NCI-H524 (cell line): ENCODE measurements around the gene CELSR1.

Experiments used
- DNase-seq, 2 experiments: peaks; one replicate each; lab custom pipeline; 2025; lab: John Stamatoyannopoulos, UW

The CELSR1 gene

DNA sequence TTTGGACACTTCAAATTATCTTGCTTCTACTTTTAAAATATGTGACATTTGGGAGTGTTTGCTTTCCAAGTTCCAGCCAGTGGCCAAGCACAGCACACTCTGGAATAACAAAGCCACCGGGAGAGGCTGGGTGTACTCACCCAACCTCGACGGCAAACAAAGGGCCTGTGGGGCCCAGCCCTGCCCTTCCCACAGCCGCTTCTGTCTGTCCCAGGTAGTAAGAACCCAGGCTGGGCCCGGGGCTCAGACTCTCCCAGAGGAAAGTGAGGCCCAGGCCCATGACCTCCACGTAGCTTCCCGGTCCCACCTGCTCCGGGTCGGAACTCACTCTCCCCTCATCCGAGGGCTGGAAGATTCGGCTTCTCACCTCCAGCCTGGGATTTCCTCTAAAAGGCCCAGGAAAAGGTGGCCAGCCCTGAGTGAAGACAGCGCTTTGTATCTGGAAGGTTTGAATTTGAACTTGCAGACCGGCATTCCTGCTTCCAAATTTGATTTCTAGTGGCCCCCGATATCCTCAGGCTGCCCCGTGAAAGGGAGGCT, 93.5 kb downstream of the CELSR1 start:
- no peak for DNase-seq

DNA sequence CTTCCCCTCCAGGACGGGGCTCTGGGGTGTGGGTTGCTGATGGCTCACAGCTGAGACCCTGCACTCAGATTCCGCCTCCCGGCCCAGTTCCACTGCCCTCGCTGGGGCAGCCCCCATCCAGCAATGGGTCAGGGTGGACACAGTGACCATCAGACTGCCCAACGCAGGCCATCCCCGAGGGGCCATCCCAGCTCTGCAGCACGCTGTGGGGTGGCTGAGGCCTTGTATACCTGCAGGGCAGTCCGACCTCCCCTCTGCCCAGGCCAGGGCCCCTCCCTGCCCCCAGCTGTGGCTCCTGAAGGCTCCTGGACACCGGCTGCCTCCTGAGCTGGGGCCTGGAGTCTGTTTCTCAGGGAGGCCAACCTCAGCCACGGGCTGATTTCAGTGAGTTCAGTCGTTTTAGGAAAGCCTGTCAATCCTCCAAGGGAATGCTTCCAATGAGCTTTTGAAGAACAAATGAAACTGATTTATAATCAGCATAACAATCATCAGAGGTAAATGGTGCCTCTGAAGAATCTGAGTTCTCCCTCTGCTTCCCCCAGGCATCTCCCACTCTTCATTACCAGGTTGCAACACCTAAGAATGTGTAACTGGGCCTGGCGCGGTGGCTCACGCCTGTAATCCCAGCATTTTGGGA, 95.1 kb downstream of the CELSR1 start:
- no peak for DNase-seq

DNA sequence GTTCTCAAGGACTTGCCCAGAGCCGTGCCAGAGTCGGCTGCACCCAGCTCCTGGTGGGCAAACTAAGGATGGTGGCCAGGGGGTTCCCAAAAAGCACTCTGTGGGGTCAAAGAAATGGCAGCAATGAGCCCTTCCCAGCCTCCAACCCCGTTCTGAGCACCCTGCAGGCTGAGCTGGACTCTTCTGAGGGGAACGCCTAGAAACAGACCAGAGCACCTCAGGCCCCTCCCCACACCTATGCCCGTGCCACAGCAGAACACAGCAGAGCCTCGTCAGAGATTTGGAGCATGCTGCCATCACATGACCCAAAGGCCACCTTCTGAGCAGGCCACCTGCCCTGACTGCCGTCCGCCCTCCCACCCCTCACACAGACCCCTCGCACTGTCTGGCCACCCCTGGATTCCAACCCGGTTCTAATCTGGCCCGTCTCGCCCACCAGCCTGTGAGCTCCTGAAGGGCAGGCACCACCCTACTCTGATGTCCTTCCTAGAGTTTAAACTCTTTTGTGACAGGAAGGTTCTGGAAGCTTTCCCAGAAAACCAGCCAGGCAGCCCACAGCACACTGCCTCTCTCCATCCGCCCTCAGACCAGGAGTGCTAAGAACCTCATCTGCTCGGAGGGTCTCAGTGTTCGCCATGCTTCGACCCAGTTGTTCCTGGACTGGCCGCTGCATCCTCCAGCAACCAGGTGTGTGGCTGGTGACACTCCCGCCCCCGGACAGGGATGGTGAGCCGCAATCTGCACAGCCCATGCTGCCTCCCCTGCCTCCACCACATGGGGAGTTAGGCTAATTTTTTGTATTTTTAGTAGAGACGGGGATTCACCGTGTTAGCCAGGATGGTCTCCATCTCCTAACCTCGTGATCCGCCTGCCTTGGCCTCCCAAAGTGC, 97.6 kb downstream of the CELSR1 start:
- DNase-seq = no peak

DNA sequence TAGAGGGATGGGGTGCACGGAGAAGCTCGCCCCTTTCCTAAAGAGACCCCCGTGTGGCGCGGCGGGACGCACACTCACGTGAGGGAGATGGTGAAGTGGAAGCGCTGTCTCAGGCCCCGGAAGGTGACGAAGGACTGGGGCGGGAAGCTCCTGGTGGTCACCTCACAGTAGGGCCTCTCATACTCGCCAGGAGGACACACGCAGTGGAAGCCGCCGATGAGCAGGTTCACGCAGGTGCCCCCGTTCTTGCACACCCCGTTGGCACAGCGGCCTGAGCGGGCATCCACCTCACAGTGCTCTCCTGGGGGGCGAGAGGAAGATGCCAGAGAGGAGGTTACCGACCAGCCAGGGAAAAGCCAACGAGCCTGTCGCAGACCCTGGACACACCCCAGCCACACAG, 98.3 kb downstream of the CELSR1 start:
- DNase-seq = no peak

DNA sequence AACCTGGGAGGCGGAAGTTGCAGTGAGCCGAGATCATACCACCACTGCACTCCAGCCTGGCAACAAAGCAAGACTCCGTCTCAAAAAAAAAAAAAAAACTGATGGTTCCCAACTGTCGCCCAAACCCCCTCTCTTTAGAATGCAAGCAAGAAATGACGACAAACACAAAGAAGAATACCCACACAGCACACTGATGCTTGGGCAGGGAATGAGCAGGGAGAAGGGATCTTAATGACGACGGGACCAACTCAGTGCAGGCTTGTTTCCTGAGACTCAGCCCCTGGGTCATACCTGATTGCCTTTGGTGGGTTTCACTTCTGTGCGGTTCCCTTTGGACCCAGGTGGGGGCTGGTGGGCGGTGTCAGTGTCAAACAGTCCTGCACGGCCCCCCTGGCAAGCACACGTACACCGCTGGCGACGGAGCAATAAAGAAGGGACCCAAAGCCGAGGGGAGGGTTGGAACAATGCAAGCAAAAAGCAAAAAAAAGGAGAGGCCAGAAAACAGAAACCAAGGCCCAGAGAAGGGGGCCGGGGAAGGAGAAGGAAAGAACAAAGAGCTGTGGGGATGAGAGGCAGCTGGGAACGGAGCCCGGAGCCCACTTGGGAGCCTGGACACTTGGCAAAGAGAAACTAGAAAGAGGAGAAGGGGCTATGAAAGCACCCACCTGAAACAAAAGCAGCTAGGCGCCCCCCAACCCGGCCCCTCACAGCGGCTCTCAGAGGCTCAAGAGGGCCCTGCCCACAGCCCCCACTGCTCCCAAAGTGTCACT, 99.6 kb downstream of the CELSR1 start:
- DNase-seq = no peak

DNA sequence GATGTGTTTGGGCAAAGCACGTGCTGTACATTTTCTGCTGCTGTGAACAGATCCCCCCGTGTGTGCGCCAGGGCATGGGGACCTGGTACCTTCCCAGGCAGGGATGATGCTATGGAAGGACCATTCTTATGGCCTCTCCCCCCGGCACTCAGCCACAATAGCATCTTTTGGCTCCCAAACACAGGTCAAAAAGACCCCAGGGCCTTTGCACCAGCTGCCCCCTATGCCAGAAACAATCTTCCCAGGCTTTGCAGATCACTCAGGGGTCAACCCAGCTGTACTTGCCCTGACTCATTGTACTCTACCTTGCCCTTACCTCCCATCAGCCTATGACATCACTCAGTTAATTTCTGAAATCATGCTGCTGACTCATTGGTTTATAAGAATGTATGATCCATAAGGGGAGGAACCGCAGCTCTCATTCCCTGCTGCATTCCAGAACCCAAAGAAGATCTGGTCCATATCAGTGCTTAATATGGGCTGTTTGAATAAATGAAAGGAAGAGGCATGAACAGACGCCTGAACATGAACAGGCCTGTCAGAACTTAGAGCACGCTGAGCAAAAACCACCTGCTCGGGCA, 100.7 kb downstream of the CELSR1 start:
- no peak for DNase-seq

DNA sequence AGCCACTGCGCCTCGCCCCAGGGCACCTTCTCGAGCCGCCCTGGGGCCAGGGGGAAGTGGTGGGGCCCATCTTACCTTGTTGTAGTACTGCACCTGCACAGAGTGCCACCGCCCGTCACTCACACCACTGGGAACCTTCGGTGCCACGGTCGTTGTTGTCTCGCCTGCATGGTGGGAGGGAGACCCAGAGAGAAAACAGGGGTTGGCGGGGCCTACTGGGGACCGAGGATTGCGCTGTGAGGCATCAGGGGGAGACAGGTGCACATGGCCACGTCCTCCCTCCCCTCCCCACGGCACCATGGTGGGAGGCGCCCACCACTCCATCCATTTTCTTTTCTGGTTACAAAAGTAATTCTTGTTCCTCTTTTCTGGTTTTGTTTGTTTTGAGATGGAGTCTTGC, 104.1 kb downstream of the CELSR1 start:
- DNase-seq = no peak

DNA sequence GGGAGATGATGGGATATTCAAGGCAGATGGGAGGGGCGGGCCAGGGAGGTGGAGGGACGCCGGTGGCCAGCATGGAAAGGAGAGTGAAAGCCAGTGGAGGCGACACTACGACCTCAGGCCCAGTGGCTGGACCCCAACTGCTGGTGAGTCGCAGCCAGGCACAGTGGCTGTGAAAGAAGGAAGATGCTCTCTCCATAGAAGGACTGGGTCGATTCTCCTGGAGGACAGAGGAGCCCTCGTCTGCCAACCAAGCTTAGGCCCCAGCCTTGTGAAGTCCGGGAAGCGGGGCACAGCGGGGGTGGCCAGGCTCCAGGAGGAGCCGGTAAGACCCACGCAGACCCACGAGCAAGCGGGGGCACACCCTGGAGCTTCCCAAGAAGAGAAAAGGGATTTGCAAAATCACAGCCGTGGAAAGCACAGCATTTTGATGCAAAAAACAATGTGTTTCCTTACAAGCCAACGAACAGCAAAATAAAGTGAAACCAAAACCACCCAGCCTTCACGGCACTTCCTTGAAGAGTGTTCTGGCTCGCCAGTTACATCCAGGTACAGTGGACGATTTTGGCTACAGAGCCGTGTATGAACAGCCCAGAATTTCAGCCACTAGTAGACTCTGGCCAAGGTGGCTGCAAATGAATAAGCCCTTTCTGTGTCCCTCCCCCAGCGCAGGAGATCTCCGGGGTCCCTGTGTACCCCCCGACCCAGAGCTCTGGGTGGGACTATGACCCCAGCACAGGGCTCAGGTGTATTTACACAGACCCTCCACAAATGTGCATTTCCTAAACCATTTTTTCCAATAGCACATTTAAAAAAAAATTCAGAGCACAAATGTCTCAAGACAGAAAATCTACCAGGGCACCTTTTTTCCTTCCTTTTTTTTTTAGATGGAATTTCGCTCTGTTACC, 105.0 kb downstream of the CELSR1 start:
- DNase-seq = no peak

DNA sequence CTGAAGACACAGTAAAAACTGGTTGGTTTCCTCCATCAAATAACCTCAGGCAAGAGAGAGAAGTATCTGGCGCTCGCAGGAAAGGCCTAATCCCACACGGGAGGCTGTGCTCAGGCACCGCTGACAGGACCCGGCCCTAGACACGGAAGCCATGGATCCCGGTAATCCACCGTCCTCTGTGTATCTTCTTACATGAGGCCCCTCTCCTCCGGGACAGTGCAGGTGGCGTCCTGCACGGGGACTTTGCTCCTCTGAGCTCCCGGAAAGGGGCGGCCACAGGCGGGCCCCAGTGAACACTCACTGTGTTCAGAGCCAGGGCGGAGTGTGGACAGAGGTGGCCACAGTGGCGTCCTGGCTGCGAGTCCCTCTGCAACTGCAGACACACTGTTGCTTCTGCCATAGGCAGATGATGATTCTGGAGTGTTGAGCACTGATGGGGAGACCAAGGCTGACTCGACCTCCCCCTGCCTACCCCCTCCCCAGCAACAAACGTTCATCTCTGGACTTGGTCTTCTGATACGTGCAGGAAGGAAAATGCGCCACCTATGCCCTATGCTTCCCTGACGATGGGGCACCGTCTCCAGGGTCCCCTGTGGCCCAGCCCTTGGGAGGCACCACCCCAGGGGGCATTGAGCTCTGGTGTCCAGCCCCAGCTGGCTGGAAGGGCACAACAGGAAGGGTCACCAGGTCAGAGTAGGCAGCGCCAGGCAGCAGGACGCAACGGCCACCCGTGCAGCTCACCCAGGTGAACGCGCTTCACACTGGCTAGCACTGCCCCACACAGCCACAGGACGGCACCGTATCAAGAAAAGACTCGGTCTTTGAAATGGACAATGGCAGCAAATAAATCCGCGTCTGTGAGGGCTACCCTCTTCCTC, 106.2 kb downstream of the CELSR1 start:
- no peak for DNase-seq

DNA sequence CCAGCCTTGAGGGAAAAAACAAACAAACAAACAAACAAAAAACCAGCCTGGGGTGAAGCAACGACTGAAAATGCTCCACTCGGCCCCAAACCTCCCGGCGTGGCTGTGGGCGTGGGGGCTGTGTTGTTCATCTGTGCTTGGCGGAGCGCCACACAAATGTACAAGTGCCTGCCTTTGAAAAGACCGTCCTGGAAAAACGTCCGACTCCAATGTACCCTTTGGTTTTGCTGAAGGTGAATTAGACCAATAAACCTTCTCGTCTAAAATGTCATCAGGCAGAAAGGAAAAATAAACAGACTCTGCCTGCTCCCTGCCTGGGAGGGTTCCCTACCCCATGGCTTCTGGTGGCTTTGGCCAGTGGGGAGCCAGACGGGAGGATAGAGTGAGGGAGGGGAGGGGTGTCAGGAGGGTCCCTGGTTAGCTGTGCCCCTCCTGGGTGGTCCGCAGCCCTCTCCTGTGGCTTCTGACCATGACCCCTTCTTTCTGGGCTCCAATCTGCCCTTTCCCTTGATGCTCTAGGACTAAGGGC, 108.0 kb downstream of the CELSR1 start:
- no peak for DNase-seq

DNA sequence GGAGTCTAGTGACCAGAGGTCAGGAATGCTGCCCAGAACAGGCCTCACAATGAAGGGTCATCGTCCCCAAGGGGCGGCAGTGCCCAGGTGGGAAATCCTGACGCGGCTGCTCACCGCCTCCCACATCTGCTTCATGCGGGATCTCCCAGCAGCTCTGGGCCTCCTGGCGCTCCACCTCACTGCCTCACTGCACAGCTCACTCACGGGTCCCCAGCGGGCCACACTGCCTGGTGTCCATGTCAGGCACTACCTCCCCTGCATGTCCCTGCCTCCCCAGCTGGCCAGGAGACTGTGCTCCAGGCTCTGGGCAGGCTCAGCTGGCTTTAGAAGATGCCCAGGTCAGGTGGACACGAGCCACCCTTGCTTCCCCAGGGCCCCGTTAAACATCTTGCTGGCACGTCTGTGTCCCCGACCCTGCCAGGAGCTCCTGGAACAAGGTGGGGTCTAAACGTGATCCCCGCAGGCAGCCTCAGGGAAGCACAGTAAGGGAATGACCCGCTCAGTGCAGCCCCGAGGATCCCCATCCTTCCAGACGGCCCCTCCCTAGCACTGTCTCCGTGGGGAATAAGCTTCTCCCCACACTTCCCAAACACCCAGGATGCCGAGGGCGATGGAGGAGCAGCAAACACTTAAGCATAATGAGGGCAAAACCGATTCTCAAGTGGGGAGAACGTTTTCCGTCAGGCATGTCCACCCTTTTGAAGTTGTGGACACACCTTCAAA, 108.7 kb downstream of the CELSR1 start:
- no peak for DNase-seq

DNA sequence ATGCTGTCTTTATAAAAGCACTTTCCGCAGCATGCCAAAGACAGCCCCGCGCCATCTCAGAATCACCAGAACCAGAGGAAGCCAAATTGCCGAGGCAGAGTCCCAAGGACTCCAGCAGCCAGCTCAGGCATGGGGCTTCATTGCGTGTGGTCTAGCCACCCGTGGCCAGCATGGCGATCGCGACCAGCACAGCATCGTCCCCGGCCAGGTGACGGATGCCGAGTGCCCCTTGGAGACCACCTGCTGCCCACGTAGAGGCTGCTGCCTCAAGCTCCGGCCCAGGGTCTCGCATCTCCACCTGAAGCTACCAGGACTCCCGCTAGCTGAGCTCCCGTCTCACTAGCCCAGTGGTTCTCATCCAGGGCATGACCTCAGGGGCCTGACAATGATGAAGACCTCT, 109.2 kb downstream of the CELSR1 start:
- DNase-seq = no peak

DNA sequence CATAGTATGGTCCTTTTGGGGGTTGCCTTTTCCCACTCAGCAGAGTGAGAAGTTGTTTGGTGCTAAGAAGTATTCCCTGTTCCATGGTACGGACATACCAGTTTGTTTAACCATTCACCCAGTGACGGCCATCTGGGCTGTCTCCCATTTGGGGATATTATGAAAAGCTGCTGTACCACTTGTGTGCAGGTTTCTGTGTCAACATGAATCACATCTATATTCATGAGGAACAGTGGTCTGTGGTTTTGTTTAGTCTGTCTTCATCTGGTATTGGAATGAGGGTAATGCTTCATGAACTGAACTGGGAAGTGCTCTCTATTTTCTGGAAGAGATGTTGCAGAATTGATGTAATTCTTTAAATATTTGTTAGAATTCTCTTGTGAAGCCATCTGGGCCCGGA, 112.4 kb downstream of the CELSR1 start:
- no peak for DNase-seq

DNA sequence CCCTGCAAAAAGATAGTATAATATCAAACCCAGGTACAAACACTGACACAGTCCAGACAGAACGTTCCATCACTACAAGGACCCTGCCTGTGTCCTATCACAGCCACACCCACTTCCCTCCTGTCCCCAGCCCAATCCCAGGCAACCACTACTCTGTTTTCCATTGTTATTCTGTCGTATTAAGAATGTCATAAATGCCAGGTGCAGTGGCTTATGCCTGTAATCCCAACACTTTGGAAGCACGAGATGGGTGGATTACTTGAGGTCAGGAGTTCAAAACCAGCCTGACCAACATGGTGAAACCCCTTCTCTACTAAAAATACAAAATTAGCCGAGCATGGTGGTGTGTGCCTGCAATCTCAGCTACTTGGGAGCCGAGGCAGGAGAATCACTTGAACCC, 112.9 kb downstream of the CELSR1 start:
- no peak for DNase-seq

DNA sequence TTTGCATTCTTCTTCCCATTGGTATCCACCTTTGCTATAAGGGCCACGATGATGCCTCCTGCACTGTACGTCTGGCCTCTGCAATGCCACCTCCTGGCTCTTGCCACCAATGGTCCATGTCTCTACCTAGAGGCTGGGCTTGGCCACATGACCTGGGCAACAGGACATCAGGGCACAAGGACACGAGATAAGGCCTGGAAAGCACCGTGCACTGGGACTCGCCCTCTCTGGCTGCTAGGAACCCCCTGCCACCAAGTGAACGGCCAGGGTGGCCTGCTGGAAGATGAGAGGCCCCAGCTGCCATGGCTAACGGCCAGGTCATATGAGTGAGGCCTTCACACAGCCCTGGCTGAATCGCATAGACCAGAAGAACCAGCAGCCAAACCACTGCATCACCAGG, 114.5 kb downstream of the CELSR1 start:
- no peak for DNase-seq

DNA sequence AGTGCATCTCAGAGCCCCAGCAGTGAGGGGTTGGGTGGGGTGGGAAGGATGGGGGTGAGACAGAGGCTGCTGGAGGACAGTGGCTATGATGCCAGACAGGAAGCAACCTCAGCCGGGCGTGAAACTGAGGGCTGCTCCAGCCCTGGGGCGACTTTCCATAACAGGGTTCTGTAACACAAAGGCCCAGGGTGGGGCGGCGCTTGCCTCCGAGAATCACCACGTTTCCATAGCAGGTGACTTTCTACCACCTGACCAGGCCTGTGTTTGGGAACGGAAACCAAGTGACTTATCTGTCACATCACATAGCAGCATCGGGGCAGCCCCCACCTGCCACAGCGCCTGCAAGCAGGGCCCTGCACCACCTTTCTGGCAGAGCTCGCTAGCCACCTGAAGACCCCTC, 116.2 kb downstream of the CELSR1 start:
- no peak for DNase-seq

DNA sequence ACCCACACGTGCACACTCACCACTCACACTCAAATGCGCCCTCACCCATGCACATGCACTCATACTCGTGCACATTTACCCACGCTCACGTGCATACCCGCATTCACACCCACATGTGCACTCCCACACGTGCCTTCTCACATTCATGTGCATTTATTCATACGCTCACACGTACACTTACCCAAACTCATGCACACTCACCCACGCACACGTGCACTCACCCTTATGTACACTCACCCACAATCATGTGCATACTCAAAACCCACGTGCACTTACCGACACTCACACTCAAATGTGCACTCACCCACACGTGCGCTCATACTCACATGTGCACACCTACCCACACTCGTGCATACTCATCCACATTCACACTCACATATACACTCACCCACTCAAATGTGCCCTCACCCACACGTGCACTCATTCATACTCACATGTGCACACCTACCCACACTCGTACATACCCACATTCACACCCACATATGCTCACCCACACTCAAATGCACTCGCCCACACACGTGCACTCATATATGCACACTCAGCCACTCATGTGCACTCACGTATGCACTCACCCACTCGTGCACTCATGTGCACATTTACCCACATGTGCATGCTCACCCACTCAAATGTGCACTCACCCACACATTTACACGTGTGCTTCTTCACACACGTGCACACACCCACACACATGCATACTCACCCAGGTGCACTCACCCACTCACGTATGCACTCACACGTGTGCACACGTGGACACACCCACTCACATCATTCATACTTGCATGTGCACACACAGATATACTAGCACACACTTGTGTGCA, 117.5 kb downstream of the CELSR1 start:
- no peak for DNase-seq

DNA sequence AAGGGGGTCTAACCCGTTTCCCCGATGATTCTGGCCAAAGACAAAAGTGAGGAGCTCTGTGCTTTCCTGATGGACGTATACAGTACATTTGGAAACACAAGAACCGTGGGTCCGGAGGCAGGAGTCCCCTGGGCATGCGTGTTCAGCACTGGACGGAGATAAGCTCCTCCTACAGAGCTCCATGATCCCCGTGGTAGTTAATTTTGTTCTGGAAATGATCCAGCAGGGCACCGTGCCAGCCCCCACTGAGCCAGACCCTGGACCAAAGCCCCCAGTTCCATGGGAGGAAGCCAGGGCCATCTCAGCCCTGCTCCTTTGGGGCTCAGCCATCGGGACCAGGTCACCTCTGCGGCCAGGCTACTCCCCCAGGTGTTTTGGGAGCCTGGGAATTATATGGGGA, 118.6 kb downstream of the CELSR1 start:
- no peak for DNase-seq
